Stimulated activated naive B cell treated with anti-CD40 and anti-IgM and Interleukin-4, amounts not matched to agents 10 μg/mL and 1 μg/mL and 100 μg/mL, for 72 hours (primary cell): ENCODE measurements around the gene FBXW7.

Experiments used
- ATAC-seq, 2 donors: fragments of 150-1000 bp; cut with Tn5 transposase; replicated peaks; 2 replicates each; pipeline ENCODE4 v1.10.0; 2021; ENCODE audit warnings: moderate library complexity in 1 of 2
- DNase-seq: peaks from one replicate; pipeline ENCODE4 v3.0.0; 2021
- H3K27ac Mint-ChIP-seq: one replicate; pipeline ENCODE4 v1.8.0; 2022; ENCODE audit warnings: mild to moderate bottlenecking, mixed read lengths
- H3K27me3 Mint-ChIP-seq, 2 donors: one replicate each; pipeline ENCODE4 v1.8.0; 2022; ENCODE audit warnings: mixed read lengths in 2 of 2
- H3K36me3 Mint-ChIP-seq, 2 donors: one replicate each; pipeline ENCODE4 v1.8.0; 2022; ENCODE audit warnings: mixed read lengths in 2 of 2, mild to moderate bottlenecking in 1 of 2
- H3K4me1 Mint-ChIP-seq, 2 donors: one replicate each; pipeline ENCODE4 v1.8.0; 2022; ENCODE audit warnings: mixed read lengths in 2 of 2, mild to moderate bottlenecking in 1 of 2
- H3K4me3 Mint-ChIP-seq, 2 donors: one replicate each; pipeline ENCODE4 v1.8.0; 2022; ENCODE audit warnings: mild to moderate bottlenecking in 2 of 2, mixed read lengths in 2 of 2, moderate library complexity in 1 of 2
- H3K9me3 Mint-ChIP-seq, 2 donors: one replicate each; pipeline ENCODE4 v1.8.0; 2022; ENCODE audit warnings: mixed read lengths in 2 of 2, mild to moderate bottlenecking in 1 of 2

FBXW7 gene

GRCh38 chr4:152281211-152281610, 254.7 kb downstream of the FBXW7 start:
- DNase-seq (no peak), ATAC-seq (no peak)
- Mint-ChIP-seq H3K9me3 (no peaks in the 10 kb centered on the region), H3K4me1 (peaks cover 2 to 13% of the 10 kb centered on the region in 2 donors), H3K4me3 (no peak overlapping the region), H3K27me3 (peaks cover 0 to 5% of the 10 kb centered on the region in 2 donors), H3K27ac (no peak overlapping the region), H3K36me3 (peaks cover 0 to 1% of the 10 kb centered on the region in 2 donors)

DNA sequence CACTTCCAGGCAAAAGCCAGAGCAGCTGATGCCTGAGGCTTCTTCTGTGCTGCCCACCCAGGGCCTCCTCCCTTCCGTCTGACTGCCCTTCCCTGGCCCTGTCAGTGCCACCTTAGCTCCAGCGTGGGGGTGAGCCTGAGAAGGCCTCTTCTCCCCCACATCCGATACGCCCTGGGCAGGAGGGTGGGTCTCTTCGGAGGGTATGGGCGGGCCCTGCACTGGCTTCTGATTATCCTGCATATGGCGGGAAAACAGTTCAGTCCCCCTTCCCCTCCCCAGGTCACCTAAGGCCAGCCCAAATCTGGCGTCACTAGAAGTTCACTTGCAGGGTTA, 256.7 kb downstream of the FBXW7 start:
- Mint-ChIP-seq H3K27me3 (peaks cover 0 to 5% of the 10 kb centered on the region in 2 donors), H3K27ac (no peak overlapping the region), H3K4me1 (peaks cover 2 to 13% of the 10 kb centered on the region in 2 donors), H3K9me3 (no peaks in the 10 kb centered on the region), H3K4me3 (no peak overlapping the region), H3K36me3 (no peaks in the 10 kb centered on the region)
- ATAC-seq (no peak), DNase-seq (no peak)

GRCh38 chr4:152278505-152279233, 257.2 kb downstream of the FBXW7 start:
- Mint-ChIP-seq H3K4me1 (peaks cover 2 to 13% of the 10 kb centered on the region in 2 donors), H3K4me3 (no peak overlapping the region), H3K36me3 (no peaks in the 10 kb centered on the region), H3K27me3 (peaks cover 0 to 5% of the 10 kb centered on the region in 2 donors), H3K9me3 (no peaks in the 10 kb centered on the region), H3K27ac (no peak overlapping the region)
- ATAC-seq: peak; percentile 60 to 61
- no peak for DNase-seq

GRCh38 chr4:152278172-152278504, 257.8 kb downstream of the FBXW7 start:
- Mint-ChIP-seq H3K4me1 (peaks cover 2 to 13% of the 10 kb centered on the region in 2 donors), H3K4me3 (no peak overlapping the region), H3K36me3 (no peaks in the 10 kb centered on the region), H3K27ac (no peak overlapping the region), H3K27me3 (peaks cover 0 to 5% of the 10 kb centered on the region in 2 donors), H3K9me3 (no peaks in the 10 kb centered on the region)
- ATAC-seq (peak in 1 of 2 donors; percentile 42), DNase-seq (no peak)

DNA sequence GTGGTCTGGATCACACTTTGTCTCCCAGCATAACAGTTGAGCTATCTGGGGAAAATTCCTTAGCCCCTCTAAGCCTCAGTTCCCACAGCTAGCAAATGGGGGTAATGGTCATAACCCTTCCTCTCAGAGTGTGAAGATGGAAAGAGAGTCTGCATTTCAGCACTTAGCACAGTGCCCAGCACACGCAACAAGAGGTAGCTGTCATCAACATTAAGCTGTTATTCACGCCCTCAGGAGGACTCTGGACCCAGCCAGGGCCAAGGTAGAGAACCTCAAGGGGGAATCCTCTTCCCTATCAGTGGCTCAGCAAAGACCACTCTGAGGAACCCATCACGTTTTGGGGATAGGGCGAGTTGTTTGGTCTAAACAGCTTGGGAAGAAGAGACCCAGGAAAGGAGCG, 258.6 kb downstream of the FBXW7 start:
- peaks cover 0 to 5% of the 10 kb centered on the region in 2 donors for H3K27me3 Mint-ChIP-seq
- no peak overlapping the region for H3K27ac Mint-ChIP-seq
- H3K4me3 Mint-ChIP-seq: no peak overlapping the region
- DNase-seq (no peak), ATAC-seq (no peak)
- H3K36me3 Mint-ChIP-seq: no peaks in the 10 kb centered on the region
- H3K4me1 Mint-ChIP-seq: peaks cover 2 to 13% of the 10 kb centered on the region in 2 donors
- H3K9me3 Mint-ChIP-seq: no peaks in the 10 kb centered on the region

DNA sequence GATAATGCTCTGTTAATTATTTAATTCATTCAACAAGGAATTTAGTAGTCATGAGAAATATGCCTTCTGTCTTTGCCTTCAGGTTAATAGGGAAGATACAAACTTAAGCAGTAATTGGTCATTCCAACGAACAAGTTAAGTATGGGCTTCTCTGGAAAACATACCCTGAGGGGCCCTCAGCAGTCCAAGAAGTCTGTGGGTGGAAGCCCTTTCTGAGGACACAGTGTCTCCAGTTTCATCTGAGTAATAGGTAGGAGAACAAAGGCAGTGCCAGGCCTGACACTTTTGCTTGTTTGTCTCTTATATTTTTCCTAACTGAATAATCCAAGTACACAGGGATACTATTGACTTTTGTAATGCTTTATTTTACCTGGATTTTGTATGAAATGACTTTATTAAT, 262.5 kb downstream of the FBXW7 start:
- Mint-ChIP-seq H3K36me3 (no peaks in the 10 kb centered on the region), H3K27me3 (no peaks in the 10 kb centered on the region), H3K4me3 (no peak overlapping the region), H3K4me1 (peaks cover 0 to 3% of the 10 kb centered on the region in 2 donors), H3K27ac (no peak overlapping the region), H3K9me3 (no peaks in the 10 kb centered on the region)
- DNase-seq: no peak
- no peak for ATAC-seq
